G401 (cell line): ENCODE data around the gene SLCO1C1. TPM values are rescaled to one million over a fixed set of nuclear protein-coding genes. Genes with fewer than 3 reads are reported as not detected.

Source experiments
- DNase-seq: peaks from one replicate; pipeline ENCODE4 v3.0.0-alpha.2; 2015; ENCODE audit warnings: low spot score
- in situ Hi-C: cut with HindIII; loops from 2 replicates; pipeline ENCODE4 v1.10.0; 2016; ENCODE audit warnings: low sequenced_read_pairs, mixed read lengths
- total RNA-seq: library from RNA; depleted of rRNA; stranded (reverse); fragments of >200 nt; shearing (Covaris generic); gene quantifications from 2 replicates; pipeline ENCODE4 v1.2.3, GENCODE V29; 2014; rRNA removed

Gene SLCO1C1, protein sequence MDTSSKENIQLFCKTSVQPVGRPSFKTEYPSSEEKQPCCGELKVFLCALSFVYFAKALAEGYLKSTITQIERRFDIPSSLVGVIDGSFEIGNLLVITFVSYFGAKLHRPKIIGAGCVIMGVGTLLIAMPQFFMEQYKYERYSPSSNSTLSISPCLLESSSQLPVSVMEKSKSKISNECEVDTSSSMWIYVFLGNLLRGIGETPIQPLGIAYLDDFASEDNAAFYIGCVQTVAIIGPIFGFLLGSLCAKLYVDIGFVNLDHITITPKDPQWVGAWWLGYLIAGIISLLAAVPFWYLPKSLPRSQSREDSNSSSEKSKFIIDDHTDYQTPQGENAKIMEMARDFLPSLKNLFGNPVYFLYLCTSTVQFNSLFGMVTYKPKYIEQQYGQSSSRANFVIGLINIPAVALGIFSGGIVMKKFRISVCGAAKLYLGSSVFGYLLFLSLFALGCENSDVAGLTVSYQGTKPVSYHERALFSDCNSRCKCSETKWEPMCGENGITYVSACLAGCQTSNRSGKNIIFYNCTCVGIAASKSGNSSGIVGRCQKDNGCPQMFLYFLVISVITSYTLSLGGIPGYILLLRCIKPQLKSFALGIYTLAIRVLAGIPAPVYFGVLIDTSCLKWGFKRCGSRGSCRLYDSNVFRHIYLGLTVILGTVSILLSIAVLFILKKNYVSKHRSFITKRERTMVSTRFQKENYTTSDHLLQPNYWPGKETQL
- total RNA-seq = not detected in 2 replicates

DNA sequence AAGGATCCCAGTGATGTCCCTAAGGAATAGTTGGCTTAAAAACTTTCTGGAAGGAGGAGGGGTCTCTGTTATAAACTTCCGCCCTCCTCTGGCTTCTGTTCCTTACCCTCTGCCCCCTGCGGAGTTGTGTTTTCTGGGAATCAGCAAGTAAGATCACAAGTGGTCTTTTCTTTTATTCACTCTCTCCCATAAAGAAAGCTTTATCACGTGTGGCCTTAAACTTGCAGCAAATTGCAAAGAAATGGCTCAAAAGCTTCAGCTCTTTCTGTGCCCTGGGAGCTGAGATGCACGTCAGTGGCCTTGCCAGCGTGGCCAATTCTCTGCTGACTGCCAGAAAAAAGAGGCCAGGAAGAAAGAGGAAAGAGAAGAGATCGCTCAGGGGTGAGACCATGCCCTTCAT is at the start of gene SLCO1C1:
TSS of gene SLCO1C1 (plus strand) at position 101 of the 400 bp plus-strand sequence. CDS start 4,245 bp downstream, outside the sequence.
- no peak for DNase-seq
- in situ Hi-C loops = no loop called here

DNA sequence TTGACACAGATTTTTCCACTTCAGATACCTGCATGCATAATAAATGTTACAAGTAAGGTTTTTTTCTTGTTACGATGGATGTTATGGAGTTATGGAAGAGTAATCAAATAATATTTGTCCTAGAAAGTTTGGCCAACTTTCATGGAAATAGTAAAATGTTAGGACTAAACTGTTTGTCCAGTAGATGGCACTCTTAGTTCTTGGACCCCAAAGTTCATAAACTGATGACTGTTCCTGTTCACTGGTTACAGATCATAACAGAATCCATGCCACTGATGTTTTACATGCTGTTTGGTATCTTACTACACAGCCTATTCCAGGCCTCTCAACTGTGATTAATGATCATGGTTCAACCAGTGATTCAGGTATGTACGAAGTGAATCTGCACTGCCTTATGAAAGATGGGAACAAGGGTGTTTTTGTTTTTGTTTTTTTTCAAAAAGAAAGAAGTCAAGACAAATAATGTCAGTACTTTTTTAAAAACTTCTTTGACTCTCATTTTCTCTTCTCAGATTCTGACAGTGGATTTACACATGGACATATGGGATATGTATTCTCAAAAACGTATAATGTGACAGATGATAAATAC is 48.8 kb upstream of the SLCO1C1 start:
- in situ Hi-C loops = no loop called here
- DNase-seq = peak; percentile 25

DNA sequence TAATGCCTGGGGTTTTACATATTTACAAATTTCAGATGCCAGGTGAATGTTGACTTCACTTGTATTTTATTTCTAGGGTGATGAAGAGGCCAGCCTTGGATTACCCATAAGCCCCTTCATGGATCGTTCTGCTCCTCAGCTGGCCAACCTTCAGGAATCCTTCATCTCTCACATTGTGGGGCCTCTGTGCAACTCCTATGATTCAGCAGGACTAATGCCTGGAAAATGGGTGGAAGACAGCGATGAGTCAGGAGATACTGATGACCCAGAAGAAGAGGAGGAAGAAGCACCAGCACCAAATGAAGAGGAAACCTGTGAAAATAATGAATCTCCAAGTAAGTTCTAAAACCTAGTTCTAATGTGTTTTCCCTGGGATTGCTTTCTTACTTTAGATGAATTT is 41.3 kb upstream of the SLCO1C1 start:
- in situ Hi-C loops = no loop called here
- DNase-seq = no peak

DNA sequence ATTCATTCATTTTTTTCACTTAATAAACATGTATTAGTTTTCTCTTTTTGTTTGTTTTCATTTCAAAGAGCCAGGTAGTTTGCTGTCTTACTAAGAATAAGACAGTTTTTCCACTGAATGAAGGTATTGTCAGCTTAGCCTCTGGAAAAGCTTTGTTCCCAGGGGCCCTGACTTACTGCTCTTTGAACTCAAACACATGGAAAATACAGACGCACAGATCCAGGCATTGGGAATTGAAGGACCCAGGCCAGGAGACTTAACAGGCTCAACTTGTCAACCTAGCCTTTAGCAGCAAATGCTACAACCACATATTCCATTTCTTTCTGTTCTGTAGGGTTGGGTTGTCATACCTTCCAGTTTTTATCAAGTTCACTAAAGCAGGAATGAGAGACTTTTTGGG is 38.5 kb upstream of the SLCO1C1 start:
- in situ Hi-C loops = no loop called here

DNA sequence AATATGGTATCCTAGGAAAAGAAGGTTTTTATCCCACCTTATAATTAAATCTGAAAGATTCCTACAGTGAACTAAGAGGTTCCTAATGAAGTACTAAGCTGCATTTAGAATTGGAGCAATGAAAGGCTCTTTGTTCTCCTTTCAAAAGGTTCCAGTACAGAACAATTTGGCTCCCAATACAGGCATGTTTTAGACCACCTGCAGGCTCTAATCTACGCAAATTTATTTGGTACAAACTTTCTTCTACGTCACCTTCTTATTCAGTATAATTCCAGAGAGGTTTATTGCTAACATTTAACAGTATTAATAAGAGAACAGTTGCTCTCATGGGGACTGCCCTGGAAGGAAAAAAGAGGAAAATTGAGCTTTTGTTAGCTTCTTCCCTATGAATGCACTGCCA is 37.6 kb upstream of the SLCO1C1 start:
- no peak for DNase-seq
- in situ Hi-C loops = no loop called here

More for the DNA sequence above, 38.5 kb upstream of the SLCO1C1 start:
- no peak for DNase-seq

DNA sequence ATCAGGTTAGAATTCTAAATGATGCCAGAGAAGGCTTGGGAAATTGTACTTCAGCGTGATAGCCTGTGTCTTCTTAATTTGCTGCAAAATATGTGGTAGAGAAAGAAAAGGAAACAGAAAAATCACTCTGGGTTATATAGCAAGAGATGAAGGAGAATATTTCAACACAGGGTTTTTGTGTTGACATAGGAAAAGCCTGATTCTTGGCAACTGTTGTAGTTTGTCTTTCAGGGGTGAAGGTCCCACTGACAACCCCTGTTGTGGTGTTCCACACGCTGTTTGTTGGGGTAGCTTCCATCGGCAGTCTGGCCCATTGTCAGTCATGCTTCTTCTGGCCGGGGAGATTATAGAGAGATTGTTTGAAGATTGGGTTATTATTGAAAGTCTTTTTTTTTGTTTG is 13.8 kb upstream of the SLCO1C1 start:
- DNase-seq = no peak
- in situ Hi-C loops = no loop called here

DNA sequence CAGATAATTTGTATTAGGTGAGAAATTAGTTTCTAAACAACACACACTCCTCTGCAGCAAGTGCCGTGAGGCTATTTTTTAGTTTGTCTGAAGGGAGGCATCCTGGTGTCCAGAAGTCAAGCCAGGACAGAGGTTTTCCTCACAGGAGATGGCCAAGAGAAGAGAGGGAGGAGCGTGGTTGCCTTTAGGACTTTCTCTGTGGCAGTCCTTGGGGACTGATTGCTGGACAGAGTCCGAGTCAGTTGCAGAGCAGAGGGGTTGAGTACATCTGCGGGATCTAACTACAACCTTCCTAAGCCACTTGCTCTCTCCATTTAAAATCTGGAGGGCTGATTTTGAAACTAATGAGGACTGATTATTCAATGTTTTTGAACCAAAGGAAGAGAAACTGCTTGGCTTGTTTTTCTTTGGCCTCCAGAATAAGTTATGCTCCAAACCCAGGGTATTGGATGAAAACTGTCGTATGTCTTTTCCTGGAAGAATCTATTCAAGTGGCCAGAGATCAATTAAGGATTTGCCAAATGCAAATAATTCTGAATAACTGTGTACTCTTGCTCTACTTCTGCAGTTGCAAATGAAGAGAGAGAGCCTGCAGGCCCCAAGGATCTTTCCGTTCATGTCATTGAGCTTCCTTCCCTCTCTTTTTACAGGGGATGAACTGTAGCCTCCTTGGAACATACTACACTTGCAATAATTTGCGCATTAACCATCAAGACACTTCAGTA is 1.2 kb downstream of the SLCO1C1 start:
- in situ Hi-C loops = no loop called here
- DNase-seq = peak; percentile 6

DNA sequence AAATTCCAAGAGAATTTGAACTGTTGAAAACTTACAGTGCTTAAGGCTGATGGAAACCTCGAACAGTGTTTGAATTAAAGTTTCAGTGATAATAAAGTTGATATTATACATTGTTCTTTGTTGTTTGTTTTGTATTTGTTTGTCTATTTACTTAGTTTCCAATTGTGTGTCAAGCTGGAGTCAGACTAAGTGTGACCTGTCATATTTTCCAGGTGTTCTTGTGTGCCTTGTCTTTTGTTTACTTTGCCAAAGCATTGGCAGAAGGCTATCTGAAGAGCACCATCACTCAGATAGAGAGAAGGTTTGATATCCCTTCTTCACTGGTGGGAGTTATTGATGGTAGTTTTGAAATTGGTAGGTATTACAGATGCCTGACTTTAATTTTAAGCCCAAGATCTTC is 6.0 kb downstream of the SLCO1C1 start:
- no peak for DNase-seq
- in situ Hi-C loops = no loop called here

DNA sequence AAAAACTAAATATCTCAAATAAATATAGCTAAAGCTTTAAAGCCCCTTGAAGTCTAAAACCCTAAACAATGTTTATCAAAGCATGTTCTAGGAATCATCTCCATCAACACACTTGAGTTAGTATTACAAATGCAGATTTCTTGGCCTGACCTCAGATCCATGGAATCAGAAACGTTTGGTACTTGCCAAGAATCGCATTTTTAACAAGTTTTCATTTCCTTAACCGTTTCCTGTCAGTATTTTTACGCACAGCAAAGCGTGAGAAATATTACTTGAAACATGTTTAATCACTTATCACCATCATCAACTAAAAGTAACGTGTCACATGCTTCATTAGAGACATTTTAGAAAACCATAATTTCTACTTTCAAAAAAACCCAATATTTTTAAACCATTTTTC is 9.7 kb downstream of the SLCO1C1 start:
- in situ Hi-C loops = no loop called here
- DNase-seq = no peak

DNA sequence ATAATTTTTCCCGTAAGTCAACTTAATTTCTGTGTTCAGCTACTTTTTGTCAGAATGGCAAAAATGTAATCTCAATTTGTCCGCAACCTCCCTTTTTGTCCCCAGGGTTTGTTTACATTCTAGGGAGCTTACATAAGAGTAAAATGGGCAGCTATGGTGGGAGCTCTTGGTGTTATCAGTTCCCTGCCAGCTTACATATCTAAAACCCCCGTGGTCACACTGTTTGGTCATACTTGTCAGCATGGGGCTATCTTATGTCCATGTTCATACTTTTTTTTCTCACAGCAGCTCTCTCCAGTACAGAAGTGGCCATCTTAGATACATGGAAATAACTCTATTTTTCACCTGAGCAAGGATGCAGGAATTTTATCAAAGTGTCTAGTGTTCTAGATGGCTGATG is 16.7 kb downstream of the SLCO1C1 start:
- DNase-seq = no peak
- in situ Hi-C loops = no loop called here

DNA sequence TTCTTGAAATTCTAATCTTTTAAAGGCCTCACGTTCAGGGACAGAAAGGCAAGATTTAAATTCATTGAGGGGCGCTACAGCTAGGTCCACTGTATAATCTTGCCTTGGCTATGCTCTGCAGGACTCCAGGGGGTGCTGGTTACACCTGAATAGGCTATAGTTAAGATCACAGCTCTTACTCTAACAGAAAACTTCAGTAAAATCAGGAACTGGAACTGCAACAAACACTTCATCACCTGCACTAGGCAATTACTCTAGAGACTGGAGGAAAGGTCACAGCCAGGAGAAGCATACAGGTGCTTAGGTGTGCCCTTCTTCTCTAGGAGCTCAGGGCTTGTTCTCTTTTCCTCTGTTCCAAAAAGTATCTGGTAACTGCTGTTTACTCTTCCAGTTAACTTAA is 20.9 kb downstream of the SLCO1C1 start:
- in situ Hi-C loops = no loop called here
- DNase-seq = no peak

DNA sequence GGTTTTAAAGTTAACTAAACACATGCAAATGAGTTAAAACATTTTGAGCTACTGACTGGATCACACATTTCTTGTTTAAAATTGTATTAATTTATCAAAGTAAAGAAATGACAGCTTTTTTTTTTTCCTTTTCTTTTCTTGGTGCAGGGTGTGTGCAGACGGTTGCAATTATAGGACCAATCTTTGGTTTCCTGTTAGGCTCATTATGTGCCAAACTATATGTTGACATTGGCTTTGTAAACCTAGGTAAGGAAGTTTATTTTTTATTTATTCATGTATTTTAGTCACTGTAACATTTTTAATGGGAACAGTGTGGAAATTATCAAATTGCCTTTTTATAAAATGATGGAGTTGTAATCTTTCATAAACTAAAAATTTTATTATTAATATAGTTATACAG is 21.9 kb downstream of the SLCO1C1 start:
- DNase-seq = no peak

DNA sequence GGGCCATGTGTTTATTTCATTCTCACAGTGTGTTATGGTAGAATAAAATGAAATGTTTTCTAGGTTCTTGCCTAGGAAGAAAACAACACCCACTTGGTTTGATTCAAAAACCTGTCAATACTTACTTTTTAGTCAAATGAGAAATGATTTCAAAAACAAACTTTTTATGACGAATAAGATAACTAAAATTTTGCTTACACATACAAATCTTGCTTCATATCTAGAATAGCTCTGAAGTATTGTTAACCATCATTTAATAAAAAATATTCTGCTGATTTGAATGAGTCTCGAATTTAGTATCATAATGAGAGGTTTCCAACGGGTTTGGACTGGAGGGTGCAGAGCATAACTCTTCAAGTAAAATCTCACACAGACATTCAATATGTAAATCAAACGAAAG is 23.2 kb downstream of the SLCO1C1 start:
- DNase-seq = no peak
- in situ Hi-C loops = no loop called here

More for the DNA sequence above, 21.9 kb downstream of the SLCO1C1 start:
- in situ Hi-C loops = no loop called here

DNA sequence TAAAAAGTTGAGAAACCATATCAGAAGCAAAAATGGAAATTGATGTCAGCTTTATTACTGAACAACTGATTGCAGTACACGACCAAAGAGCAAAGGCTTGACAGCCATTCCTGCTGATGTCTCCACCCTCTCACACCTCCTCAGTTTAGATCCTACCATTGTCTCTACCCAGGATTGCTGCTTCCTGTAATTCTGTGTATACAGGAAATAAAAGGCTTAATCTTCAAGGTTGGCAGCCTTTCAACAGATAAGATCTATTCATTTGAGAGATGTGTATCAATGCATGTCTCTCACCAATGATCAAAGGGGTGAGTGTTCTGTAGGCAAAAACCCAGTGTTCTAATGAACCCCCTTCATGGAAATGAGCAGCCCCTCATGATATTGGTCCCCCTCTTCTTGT is 27.0 kb downstream of the SLCO1C1 start:
- DNase-seq = no peak
- in situ Hi-C loops = no loop called here

DNA sequence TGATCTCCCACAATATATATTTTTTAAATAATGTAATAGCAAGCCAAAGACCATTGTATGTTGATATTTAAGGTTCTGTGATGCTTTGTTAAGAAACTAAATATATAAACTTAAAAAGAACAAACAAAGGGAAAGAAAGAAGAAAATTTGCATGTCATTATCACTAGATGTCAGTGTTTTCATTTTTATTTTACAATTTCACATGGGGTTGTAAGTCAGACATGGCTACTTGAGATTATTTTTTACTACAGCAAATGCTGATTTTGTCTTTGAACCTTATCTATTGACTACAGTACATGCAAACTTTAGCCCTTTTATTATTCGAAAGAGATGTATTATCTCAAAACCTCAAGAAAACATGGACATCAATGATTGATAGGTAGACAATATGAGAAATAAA is 36.1 kb downstream of the SLCO1C1 start:
- in situ Hi-C loops = no loop called here
- no peak for DNase-seq

DNA sequence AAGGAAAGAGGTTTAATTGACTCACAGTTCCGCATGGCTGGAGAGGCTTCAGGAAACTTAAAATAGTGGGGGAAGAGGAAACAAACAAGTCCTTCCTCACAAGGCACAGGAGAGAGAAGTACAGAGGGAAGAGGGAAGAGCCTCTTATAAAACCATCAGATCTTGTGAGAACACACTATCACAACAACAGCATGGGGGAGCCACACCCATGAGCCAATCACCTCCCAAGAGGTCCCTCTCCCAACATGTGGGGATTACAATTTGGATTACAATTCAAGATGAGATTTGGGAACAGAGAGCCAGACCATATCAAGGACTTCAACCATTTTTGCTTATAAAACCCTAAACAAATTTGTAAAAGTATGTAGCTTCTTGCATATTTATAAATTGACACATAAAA is 45.8 kb downstream of the SLCO1C1 start:
- DNase-seq = no peak
- in situ Hi-C loops = no loop called here

DNA sequence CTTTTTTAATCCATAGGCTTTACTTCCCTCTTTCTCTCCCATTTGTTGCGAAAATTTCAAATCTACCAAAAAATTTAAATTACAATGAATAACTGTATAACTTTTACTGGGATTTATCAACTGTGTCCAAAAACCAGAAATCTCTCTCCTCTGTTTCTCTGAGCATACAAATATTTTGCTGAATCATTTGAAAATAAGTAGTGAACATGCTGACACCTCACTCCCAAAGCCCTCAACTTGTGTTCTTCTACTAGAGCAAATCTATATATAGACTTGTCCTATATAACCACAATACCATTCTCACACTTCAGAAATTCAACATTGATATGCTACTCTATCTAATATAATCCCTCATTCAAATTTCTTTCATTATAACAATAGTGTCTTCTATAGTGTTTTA is 53.1 kb downstream of the SLCO1C1 start:
- in situ Hi-C loops = no loop called here
- no peak for DNase-seq

DNA sequence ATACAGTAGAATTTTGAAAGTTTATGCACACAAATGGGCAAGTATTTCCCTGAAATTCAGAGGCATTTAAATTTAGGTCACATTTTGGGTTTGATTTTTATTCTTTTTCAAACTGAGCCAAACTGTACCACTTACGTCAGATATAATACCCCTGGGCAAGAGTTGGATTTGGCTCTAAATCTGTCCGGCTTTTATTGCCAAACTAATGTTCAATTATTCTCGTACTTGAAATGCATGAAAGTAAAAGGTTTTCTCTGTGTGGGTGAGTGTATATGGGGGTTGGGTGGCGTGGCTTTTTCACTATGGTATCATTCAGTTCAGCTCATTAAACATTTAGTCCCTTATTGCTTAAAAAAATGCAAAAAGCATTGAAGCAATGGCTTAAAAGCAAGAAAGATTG is 55.9 kb downstream of the SLCO1C1 start:
- in situ Hi-C loops = no loop called here
- no peak for DNase-seq

DNA sequence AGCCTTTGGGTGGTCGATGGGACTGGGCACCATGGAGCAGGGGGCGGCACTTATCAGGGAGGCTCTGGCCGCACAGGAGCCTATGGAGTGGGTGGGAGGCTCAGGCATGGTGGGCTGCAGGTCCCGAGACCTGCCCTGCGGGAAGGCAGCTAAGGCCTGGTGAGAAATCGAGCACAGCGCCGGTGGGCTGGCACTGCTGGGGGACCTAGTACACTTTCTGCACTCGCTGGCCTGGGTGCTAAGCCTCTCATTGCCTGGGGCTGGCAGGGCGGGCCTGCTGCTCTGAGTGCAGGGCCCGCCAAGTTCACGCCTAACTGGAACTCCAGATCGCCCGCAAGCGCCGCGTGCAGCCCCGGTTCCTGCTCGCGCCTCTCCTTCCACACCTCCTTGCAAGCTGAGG is 82.3 kb downstream of the SLCO1C1 start:
- in situ Hi-C loops = no loop called here
- DNase-seq = no peak

DNA sequence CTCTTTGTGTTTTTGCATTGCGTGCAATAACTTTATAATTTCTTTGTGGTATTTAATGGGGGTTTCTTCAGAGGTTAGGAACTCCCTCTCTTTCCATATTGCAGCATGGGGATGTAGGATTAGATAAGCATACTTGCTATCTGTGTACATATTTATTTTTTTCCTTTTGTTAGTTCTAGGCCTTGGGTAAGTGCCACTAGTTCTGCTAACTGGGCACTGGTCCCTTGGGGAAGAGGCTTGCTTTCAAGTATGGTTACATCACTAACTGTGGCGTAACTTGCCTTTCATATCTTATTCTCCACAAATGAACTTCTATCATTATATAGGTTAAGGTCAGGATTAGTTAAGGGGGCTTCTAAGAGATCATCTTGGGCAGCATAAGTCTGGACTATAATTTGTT is 83.8 kb downstream of the SLCO1C1 start:
- in situ Hi-C loops = no loop called here

More for the DNA sequence above, 83.8 kb downstream of the SLCO1C1 start:
- no peak for DNase-seq
